Mammary epithelial cell (primary cell): ENCODE measurements around the gene NTM.

Experiments
- CTCF ChIP-seq, 2 donors: IDR thresholded peaks in 1 of 2; conservative IDR thresholded peaks in 1 of 2; 2 replicates each; pipeline ENCODE4 v1.5.1; 2011 to 2012; ENCODE audit warnings: inconsistent platforms in 2 of 2, low read length in 2 of 2, mild to moderate bottlenecking in 2 of 2, control low read depth in 1 of 2, low read depth in 1 of 2; ENCODE audit not compliant: insufficient read depth in 1 of 2; ENCODE audit errors: extremely low read depth in 1 of 2
- EZH2 ChIP-seq: IDR thresholded peaks from 2 replicates; pipeline ENCODE4 v1.6.1; 2012; ENCODE audit warnings: low read length, inconsistent platforms, borderline replicate concordance

DNA sequence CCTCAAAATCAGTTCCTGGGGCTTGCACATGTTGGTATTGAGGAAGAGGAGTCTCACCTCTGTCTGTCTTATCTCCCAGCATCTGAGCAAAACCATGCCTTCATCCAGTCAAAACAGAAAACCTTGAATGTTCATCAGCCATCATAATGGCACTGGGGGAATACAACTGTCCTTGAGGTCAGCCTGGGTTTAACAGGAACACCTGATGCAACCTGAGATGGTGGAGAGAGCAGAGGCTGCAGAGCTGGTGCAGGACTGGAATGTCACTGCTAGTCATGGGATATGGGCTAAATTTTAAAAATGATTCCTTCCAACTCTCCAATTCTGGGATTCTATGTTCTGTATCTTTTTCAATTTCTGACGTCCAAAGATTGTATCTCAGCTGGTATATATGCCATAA lies 931.0 kb downstream of the NTM start:
- TF ChIP-seq CTCF (conservative IDR thresholded peaks at IDR 0.05 in 1 of 2, IDR thresholded peaks at IDR 0.05 in 1 of 2; ENCODE audit: extremely low read depth in 1 of 2, insufficient read depth in 1 of 2, low read depth in 1 of 2, low read length in 2 of 2) (no peak), EZH2 (no peak)
